ENCODE data around the gene UCHL3. TPM values are rescaled to one million over a fixed set of nuclear protein-coding genes. Genes with fewer than 3 reads are reported as not detected.

The UCHL3 gene
- total and polyA plus RNA-seq, 2 donors (not counting 3 experiments of a cell fraction or from before 2014, with no cell fraction given), result 31.3 to 46.8 TPM

GRCh38 chr13:75533861-75534260 lies 15.7 kb upstream of the UCHL3 start:
- Histone ChIP-seq H3K9me1 (replicated peaks; ENCODE audit: control insufficient read depth, extremely low read depth, insufficient read depth, low read length) (no peaks in the 10 kb centered on the region), H3K9ac (replicated peaks; ENCODE audit: extremely low read depth, insufficient read depth, low read length) (no peak overlapping the region), H3K36me3 (ENCODE audit: control insufficient read depth in 2 of 2, extremely low read depth in 1 of 2, insufficient read depth in 2 of 2, low read length in 2 of 2) (no peaks in the 10 kb centered on the region), H4K20me1 (replicated peaks; ENCODE audit: control insufficient read depth, extremely low read depth, insufficient read depth, low read length) (no peaks in the 10 kb centered on the region), H3K79me2 (ENCODE audit: control insufficient read depth, insufficient read depth, low read length) (peaks cover 12% of the 10 kb centered on the region), H3K4me3 (replicated peaks in 1 of 3; ENCODE audit: insufficient read depth in 1 of 3, low read depth in 1 of 3, low read length in 3 of 3) (no peak overlapping the region), H3K27ac (ENCODE audit: insufficient read depth, low read depth, low read length) (no peak overlapping the region), H3K4me1 (ENCODE audit: control insufficient read depth, extremely low read depth, insufficient read depth, low read length) (peaks cover 8% of the 10 kb centered on the region), H2AFZ (ENCODE audit: low read depth, low read length) (no peak overlapping the region), H3K4me2 (ENCODE audit: insufficient read depth, low read length) (no peak overlapping the region), H3K27me3 (ENCODE audit: control insufficient read depth in 2 of 2, insufficient read depth in 2 of 2, low read length in 2 of 2) (no peaks in the 10 kb centered on the region), H3K9me3 (replicated peaks; ENCODE audit: control insufficient read depth, insufficient read depth, low read length) (no peaks in the 10 kb centered on the region)
- ChIA-PET CTCF (interaction anchor here (1.2 kb wide), 1 partner anchor 51 kb away, joined by 3 read pairs; no protein-coding TSS in a partner anchor), POLR2A (no interaction called here)
- TF ChIP-seq MAX (IDR thresholded peaks at IDR 0.05; ENCODE audit: insufficient read depth, insufficient read length) (no peak), FOS (IDR thresholded peaks at IDR 0.05; ENCODE audit: borderline replicate concordance, insufficient read depth, low read length) (no peak), POLR2AphosphoS5 (IDR thresholded peaks at IDR 0.05; ENCODE audit: insufficient read depth, low read depth, low read length) (no peak), MYC (IDR thresholded peaks at IDR 0.05; ENCODE audit: low read depth, low read length) (no peak), CTCF (IDR thresholded peaks at IDR 0.05; ENCODE audit: extremely low read depth in 1 of 2, insufficient read depth in 1 of 2, low read depth in 1 of 2, low read length in 2 of 2) (no peak), POLR2A (IDR thresholded peaks at IDR 0.05; ENCODE audit: low read depth, low read length) (no peak), GATA2 (IDR thresholded peaks at IDR 0.05; ENCODE audit: insufficient read depth, insufficient read length, low read depth, low read length) (no peak), EZH2 (IDR thresholded peaks at IDR 0.05; ENCODE audit: borderline replicate concordance, low read depth, low read length, severe bottlenecking) (no peak), JUN (IDR thresholded peaks at IDR 0.05; ENCODE audit: borderline replicate concordance, insufficient read depth, insufficient read length, low read depth) (no peak)
- DNase-seq (ENCODE audit: low read depth, low spot score) (no peak), FAIRE-seq (no peak)
- dilution Hi-C loops (cut with MboI; ENCODE audit: extremely low pct_ligation_motif_present, low sequenced_read_pairs) (no loop called here), intact Hi-C loops (cut with micrococcal nuclease) (no loop called here)
- BruUV-seq (replicated peaks), result no TSS peak
